Stimulated activated naive CD4-positive, alpha-beta T cell (primary cell): ENCODE results near the gene DRAM1.
"Not testable (repeated sequence)": the region's sequence is repeated elsewhere in the genome, so short reads cannot be mapped to it uniquely, and the experiment has no call there.

Experiments used
- DNase-seq, 6 experiments: peaks; one replicate each; lab custom pipeline; 2025; lab: John Stamatoyannopoulos, UW

DRAM1 gene

GRCh38 chr12:101859664-101860607, 17.4 kb upstream of the DRAM1 start:
- DNase-seq: no peak

DNA sequence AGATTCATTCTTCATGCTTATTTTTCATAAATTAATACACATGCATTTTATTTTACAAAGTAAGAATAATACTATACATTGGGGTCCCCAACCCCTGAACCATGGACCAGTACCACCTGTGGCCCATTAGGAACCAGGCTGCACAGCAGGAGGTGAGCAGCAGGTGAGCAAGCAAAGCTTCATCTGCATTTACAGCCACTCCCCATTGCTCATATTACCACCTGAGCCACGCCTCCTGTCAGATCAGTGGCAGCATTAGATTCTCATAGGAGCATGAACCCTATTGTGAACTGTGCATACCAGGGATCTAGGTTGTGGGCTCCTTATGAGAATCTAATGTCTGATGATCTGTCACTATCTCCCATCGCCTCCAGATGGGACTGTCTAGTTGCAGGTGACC, 15.7 kb upstream of the DRAM1 start:
- DNase-seq: not testable (repeated sequence)

GRCh38 chr12:101862245-101862644, 15.1 kb upstream of the DRAM1 start:
- DNase-seq: no peak

DNA sequence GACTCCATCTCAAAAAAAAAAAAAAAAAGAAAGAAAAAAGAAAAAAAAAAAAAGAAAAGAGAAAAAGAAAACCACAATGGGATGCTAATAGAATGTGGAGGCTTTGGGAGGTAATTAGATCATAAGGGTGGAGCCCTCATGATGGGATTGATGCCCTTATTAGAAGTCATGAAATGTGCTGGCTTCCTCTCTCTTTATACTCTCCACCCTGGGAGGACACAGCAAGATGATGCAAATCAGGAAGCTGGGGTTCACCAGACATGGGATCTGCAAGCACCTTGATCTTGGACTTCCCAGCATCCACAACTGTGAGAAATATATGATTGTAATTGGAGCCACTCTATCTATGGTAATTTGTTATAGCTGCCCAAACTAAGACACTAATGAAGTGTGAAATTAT, 13.4 kb upstream of the DRAM1 start:
- DNase-seq: no peak

DNA sequence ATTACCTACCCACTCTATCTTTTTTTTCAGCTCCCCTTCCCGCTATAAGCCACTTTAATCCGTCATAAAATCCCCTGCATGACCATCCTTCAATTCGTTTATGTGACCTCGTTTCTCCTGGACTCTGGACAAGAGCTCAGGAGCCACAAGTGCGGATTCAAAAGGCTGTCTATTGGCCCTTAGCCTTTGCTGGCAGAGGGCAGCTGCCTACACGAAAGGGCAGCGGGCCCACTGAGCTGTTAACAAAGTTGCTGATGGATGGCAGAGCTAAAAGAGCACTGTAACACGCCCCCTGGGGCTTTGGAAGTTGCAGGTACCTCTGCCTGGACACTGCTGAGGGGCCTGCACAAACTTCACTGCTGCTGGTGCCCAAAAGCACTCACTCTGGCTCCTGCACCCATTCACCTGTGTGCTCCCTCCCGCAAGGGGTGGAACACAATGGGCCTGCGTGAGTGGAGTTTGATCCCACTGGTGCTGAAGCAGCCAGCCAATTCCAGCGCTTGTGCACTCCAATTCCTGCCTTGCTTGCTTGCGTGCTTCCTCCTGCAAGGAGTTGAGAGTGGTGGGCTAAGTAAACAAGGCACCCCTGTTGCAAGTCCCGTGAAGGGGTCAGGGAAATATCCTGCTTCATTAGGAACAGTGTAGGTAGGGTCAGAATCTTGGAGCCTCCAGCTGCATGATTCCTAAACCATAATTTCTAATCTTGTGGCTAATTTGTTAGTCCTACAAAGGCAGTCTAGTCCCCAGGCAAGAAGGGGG, 10.6 kb upstream of the DRAM1 start:
- no peak for DNase-seq

- DNase-seq: not testable (repeated sequence)
These were observed 9.8 kb upstream of the DRAM1 start for GRCh38 chr12:101867619-101868018.

- no peak for DNase-seq
These were observed 6.5 kb upstream of the DRAM1 start for GRCh38 chr12:101870925-101871324.

- no peak for DNase-seq
These were observed 2.2 kb upstream of the DRAM1 start for GRCh38 chr12:101875162-101875561.

- DNase-seq: no peak
These were observed 989 bp upstream of the DRAM1 start for GRCh38 chr12:101876322-101876860.

DNA sequence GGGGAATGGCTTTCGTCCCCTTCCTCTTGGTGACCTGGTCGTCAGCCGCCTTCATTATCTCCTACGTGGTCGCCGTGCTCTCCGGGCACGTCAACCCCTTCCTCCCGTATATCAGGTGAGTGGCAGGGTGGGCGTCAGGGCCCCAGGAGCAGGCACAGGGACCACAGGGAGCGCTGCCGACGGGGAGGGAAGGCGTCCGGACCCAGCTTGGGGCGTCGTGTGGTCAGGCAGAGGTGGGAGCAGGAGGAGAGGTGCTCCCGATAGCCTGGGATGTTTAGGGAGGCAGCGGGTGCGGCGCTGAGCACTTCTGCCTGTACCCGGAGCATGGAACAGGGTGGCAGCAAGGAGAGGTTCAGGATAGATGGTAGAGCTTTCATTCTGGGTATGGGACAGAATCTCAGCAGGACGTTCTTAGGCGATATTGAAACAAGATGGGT, 444 bp downstream of the DRAM1 start:
- DNase-seq: peak in 2 of 6 experiments; percentile 23 to 44

GRCh38 chr12:101878243-101878821, 952 bp downstream of the DRAM1 start:
- no peak for DNase-seq

- no peak for DNase-seq
These were observed 3.4 kb downstream of the DRAM1 start for GRCh38 chr12:101880769-101881168.

GRCh38 chr12:101881228-101881627, 3.8 kb downstream of the DRAM1 start:
- DNase-seq: no peak

- no peak for DNase-seq
These were observed 6.8 kb downstream of the DRAM1 start for GRCh38 chr12:101884174-101884573.

GRCh38 chr12:101884781-101885340, 7.5 kb downstream of the DRAM1 start:
- not testable (repeated sequence) for DNase-seq

DNA sequence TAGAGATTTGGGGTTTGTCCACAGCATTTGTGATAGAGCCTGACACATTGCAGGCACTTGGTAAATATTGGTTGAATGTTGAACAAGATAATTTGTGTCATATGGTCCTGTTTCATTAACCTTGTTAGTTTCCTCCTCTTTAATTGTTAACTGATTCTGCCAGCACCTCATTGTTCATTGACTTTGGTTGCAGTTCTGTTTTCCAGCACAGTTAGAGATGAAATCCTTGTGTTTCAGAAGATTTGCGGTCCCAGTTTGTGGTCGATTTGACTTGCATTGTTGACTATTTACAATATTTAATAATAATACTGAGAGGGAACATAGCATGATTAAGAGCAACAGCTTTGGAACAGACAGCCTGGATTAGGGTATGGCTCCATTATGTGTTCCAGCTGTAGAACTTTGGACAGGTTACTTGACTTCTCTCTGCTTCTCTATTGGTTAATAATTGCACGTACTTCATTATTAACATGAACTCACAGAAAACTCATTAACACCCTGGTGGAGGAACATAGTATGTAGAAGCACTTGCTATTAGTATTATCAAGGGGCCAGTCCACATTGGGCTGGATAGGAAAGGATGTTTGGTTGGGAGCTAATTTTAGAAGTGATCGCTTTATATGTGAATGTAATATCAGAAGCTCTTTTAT, 8.7 kb downstream of the DRAM1 start:
- DNase-seq: no peak

DNA sequence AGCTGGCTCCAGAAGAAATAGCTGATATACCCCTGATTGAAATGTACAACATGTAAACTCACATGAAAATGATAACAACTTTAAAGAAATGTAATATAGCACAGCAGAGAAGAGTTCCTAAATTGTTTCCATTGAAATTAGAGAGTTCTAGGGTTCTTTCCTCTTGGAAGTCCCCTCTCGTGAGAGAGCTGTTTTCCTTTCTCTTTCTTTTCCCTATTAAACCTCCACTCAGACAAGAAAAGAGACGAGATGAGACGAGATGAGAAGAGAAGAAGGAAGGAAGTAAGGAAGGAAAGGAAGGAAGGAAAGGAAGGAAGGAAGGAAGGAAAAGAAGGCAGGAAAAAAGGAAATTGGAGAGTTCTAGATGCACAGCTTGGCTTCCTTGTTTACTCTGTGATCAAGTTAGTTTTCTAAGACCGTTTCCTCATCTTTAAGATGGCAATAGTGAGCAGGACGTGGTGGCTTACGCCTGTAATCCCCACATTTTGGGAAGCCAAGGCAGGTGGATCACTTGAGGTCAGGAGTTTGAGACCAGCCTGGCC, 11.9 kb downstream of the DRAM1 start:
- DNase-seq: no peak

- DNase-seq: no peak
These were observed 14.1 kb downstream of the DRAM1 start for GRCh38 chr12:101891462-101891971.

DNA sequence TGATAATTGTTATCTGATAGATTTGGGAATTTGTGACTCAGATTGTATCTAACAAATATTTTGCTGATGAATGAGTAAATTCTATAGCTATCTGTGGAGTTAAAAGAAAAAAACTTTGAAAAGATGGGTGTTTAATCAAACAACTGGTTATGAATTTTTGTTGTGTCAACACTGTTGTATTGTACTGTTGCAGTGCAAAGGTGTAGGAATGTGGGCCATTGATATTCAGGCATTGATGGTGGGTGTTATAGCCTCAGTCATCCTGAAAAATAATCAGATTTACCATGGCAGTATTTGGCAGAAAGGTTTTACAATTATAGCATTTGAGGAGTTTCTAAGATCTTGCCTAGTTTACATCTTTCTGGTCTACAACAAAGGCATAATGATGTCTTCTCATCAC, 15.4 kb downstream of the DRAM1 start:
- no peak for DNase-seq

- DNase-seq: no peak
These were observed 24.4 kb downstream of the DRAM1 start for GRCh38 chr12:101901777-101902176.

DNA sequence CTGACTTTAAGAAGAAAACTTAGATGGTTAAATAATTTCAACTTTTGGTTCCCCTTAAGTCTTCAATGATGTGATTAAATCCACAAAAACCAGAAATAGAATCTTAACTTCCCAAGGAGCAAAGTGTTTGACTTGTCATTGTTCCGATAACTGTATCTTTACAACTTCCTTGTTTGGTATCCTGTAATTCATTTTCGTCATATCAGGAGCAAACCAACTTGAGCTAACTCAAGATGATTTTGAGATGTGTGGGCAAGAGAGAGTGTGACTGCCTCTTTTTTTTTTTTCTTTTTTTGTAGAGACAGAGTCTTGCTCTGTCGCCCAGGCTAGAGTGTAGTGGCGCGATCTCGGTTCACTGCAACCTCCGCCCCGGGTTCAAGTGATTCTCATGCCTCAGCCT, 25.3 kb downstream of the DRAM1 start:
- DNase-seq: no peak
